GM18520 (cell line): ENCODE measurements around the gene NKX6-2.
"Not testable (repeated sequence)": the region's sequence is repeated elsewhere in the genome, so short reads cannot be mapped to it uniquely, and the experiment has no call there.

Source experiments
- ATAC-seq: cut with Tn5 transposase; IDR thresholded peaks from one replicate; pipeline ENCODE4 v1.9.1; 2021; ENCODE audit not compliant: unreplicated experiment

The NKX6-2 gene

DNA sequence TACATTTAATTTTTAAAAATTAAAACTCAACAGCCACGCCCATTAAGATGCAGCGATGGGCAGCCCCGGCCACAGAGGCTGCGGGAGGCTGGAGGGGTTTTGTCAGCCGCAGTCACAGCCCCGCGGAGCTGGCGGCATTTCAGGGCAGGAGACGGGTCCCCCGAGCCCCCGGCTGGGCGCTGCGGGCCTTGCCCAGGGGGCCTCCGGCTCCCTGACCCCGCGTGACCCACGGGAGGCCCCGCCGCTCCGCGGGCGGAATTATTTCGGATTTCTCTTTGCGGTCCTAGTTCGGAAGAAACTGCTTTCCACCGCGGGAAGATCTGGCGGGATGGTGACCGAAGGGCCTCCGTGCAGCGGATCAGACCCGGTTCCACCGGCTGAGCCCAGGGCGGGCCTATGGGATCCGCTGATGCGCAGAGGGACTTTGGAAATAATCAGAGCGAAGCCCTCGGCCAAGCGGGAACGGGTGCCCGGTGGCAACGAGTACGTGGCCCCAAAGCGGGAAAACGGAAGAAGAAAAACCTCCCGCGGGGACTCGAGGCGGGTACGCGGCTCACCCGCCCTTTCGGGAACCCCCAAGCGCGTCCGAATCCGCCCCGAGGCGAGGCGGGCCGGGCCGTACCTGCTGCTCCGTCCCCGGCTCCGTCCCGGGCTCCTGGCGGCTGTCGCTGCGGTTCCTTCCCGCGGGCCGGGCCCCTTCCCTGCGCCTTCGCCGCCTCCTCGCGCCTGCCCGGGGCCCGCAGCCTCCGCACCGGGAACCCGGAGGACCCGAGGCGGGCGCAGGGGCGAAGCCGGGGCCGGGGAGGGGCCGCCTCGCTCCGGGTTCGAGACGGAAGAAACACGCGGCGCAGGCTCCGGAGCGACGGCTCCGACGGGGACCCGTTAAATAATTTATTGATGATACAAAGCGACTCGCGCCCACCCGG lies 1.7 kb downstream of the NKX6-2 start:
- ATAC-seq = no peak

DNA sequence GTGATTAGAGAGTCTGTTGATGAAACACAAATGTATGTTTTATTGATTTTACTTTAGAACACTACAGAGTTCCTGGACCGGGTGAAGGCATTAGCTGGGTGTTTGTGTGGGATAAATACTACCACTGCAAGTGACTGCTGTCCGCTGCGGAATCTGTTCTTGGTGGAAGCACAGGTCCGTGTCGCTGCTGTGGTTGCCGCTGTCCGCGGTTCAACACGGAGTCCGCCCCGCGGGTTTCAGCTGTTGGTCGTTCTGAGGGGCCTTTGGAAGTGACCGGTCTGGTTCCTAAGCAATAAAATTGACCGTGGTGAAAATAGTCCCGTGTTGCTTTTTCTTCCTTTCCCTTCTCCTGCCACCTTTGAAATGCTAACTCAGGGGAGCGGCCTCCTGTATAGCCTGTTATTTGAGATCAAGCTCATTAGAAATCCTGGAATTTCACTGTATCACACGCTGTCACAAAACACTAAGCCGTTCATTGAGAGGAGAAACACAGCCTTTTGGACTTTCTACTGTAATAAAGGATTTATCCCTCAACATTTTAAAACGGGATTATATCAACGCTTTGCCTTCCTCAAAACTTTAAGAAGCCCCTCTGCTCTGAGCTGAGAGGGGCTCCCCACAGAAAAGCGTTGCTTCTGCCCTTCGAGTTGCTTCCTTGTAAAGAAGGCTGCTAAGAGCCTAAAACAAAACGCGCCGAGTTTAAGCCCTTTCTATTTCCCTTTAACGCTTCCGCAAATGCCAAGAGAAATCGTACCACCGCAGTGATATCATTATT lies 2.6 kb downstream of the NKX6-2 start:
- no peak for ATAC-seq

DNA sequence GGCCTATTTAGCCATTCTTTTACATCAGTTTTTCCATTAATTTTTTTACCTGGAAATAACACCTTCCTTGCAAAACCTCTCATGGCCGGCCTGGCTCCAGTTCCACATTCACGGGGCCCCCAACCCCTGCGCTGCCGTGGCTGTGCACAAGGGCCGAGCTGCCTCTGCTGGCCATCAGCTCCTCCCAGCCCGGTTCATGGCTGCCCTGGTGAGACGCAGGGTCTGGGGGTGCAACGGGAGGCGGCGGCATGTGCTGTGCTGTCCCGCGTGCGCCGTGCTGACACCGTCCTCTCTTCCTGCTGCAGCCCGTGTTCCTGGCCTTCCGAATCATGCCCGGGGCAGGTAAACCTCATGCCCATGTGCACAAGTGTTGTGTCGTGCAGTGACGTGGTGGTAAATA lies 4.4 kb downstream of the NKX6-2 start:
- no peak for ATAC-seq

DNA sequence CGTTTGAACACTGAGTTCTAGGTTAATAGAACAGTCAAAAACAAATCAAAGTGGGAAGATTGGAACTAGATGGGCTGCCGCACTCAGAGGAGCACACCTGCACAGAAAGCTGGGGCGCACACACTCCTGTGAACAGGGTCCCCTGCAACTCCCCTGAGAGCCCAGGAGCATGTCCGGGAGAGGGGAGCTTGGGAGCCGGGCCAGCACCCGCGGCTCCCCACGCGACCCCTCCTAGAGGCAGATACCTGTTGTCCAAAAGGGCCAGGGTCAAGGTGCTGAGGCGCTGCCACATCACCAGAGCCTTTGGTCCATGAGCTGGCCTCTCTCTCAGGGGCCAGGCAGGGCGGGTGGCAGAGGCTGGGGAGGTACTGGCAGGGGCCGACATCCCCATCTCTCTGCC lies 5.6 kb downstream of the NKX6-2 start:
- ATAC-seq = no peak

DNA sequence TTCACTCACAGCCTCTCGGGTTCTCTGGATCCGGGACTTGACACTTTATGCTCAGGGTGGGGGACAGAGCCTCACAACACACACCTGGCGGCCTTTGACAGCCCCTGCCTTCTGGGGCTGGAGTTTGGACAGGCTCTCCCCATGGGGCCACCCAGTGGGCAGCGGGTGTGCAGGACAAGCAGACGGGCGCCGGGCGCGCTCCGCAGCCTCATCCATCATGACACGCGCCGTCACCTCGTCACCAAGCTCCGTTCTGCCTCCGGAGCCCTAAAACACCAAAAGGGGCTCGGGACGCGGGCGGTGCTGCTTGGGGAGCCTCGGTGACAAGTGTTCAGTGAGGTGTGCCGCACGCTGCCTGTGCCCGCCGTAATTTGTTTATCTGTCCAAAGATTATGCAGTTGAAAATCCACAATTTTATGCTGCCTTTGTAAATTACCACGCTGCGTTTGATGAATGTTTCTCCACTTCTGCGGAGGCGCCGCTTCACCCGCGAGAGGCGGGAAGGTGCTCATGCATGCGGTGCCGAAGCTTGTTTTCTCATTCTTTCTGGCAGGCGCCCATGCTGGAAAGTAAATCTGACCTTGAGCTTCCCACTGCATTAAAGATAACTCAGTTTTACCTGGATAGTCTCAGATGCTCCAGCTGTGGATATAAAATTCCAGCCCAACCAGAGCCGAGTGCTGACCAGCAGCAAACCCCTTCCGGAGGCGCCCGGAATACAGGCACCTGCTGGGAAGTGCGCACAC lies 6.2 kb downstream of the NKX6-2 start:
- no peak for ATAC-seq

DNA sequence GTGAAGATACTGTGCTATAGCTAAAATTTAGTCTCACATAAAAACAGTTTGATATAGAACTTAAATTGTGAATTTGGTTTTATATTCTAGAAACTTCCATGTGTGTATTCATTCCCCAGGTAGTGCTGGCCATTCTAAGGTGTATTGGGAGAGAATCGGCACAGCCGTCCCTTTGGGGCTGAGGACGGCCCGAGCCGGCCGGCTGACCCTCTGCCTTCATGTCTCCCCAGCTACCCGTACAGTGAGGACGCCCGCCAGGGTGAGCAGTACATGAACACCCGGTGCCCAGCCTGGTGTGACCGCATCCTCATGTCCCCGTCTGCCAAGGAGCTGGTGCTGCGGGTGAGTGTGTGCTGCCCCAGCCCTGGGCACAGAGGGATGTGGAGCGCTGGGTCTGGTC lies 8.5 kb downstream of the NKX6-2 start:
- ATAC-seq = no peak

DNA sequence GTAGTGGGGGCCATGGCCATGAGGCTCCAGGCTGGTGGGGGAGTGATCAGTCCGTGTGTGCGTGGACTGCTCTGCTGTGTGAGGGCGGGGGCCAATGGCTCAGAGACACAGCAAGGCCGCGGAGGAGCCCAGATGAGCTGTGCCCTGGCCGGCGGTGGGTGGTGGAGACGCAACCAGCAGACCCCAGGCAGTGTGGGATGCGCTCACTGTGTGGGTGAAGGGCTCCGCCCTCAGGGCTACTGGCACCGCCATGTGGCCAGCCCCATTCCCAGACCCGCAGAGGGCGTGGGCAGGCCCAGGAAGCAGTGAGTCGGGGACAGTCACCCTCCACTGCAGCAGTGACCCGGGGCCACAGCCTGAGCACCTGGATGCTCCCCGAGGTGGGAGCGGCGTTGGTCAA lies 9.1 kb downstream of the NKX6-2 start:
- ATAC-seq = no peak

DNA sequence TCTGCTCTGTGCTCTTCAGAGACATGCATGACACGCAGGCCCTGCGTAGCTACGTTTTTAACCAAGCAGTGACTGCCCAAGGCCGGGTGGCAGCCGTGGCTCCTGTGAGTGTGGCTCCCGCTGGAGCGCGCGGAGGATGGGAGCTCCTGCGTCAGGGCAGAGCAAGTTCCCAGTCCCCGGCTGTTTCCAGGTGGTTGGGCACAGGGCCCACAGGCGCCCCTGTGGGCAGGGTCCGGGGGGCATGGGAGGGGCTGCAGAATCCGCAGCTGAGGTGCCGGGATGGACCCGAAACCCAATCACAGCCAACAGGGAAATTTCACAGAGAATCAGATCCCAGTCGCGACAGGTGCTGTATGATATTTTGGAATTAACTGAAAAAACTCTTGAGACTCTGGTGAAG lies 9.8 kb downstream of the NKX6-2 start:
- no peak for ATAC-seq

DNA sequence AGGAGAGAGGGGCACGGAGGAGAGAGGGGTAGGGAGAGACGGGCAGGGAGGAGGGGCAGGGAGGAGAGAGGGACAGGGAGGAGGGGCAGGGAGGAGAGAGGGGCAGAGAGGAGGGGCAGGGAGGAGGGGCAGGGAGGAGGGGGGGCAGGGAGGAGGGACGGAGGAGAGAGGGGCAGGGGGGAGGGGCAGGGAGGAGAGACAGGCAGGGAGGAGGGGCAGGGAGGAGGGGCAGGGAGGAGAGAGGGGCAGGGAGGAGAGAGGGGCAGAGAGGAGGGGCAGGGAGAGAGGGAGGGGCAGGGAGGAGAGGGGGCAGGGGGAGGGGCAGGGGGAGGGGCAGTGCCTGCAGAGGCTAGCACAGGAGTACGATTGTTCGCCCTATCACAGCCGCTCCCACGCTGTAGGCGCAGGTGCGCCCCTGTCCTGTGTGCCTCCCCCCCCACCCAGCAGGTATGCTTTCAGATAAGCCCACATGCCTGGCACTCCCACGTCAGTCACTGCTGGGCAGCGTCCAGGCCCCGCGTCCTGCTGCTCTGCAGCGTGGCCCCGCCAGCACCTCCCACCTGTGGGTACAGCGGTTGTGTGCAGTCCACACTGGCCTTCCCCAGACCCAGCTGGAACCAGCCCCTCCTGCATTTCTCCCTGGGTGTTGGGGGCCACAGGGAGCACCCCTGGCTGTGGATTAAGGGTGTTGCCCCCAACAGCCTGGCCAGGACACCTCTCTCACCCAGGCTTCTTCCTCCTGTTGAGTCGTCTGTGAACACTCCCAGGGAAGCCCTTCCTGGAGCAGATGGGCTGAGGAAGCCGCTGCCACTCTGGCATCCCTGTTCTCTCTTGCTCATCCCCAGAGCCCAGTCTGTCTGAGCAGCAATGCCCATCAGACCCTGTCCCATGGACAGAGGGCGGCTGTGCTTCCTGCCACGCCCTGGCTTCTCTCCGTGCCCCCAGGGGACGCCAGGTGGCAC lies 10.8 kb downstream of the NKX6-2 start:
- no peak for ATAC-seq

DNA sequence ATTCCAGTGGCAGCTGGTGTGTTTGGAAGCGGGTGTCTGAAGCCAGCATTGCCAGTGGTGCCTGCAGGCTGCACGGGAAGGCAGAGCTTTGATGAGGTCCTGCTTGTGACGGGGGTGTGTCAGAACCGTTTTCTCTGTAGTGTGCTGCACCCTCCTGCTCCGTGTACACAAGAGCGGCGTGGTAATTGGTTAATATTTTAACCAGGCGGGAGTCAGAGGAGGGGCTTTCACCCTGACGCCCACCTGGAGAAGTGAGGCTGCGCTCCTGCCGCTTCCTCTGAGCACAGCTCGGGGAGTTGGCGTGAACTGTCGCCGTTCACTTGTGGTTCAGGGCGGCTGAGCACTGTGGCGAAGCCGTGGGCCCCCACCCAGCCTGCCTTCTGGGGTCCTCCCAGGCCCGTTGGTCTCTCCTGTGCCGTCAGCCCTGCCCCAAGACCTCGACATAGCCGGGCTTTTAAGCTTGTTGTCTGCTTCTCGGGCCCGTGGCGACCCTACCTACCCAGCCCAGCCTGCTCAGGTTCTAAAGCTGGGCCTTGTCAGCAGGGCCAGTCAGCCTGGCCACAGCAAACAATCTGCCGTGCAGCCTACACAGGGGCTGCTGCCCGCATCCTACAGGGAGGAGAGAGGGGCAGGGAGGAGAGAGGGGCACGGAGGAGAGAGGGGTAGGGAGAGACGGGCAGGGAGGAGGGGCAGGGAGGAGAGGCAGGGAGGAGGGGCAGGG lies 11.6 kb downstream of the NKX6-2 start:
- ATAC-seq = no peak

DNA sequence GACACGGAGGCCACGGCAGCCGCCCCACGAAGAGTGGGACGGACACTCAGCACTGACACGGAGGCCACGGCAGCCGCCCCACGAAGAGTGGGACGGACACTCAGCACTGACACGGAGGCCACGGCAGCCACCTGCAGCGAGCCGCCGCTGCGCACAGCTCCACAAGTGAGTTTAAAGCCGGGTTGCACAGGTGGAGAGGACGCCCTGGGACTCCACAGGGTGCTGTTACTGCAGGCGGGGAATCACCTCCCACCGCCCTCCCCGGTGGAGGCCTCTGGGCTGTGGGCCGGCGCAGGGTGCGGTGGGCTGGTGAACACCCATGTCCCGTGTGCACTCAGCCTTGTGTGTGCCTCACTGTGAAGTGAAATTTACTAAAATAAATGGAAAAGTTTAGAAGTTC lies 13.1 kb downstream of the NKX6-2 start:
- ATAC-seq = not testable (repeated sequence)

DNA sequence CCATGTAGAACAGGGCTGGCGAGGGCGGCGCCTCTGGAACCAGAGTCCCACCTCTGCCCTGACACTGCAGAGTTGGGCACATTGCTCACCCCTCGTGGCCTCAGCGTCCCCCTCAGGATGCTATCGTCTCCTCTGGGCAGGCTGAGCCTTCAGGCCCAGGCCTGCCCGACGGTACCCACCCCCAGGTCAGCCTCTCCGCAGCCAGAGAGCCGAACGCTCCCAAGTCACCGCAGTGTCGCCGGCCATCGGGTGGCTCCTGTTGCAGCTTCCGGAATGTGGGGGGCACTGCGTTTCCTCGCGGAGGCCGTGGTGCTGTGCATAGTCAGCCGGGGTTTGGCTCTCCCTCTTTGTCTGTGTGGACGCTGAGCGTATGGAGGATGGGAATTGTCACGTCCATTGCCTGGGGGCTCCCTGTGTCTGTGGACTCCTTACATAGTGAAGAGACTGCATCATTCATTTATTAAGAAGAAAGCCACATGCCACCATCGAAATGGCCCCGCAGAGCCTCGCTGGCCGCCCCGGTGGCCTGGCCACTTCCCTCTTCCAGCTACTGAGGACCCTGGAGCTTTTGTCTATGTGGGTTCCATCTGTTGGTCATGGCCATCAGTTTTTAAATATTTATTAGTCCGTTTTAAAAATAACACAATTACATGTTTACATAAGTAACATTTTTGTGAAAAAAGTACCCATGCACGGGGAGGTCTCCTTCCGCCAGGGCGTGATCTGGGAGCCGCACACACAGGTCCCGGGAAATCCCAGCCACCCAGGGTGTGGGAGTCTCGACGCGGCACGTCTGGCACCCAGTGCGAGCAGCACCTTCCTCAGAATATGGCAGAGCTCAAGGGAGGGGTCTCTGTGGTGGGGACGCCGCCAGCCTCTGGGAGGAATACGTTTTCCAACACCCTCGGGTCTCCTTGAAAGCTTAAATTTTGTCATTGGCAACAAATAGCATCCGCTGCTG lies 15.6 kb downstream of the NKX6-2 start:
- ATAC-seq = no peak

DNA sequence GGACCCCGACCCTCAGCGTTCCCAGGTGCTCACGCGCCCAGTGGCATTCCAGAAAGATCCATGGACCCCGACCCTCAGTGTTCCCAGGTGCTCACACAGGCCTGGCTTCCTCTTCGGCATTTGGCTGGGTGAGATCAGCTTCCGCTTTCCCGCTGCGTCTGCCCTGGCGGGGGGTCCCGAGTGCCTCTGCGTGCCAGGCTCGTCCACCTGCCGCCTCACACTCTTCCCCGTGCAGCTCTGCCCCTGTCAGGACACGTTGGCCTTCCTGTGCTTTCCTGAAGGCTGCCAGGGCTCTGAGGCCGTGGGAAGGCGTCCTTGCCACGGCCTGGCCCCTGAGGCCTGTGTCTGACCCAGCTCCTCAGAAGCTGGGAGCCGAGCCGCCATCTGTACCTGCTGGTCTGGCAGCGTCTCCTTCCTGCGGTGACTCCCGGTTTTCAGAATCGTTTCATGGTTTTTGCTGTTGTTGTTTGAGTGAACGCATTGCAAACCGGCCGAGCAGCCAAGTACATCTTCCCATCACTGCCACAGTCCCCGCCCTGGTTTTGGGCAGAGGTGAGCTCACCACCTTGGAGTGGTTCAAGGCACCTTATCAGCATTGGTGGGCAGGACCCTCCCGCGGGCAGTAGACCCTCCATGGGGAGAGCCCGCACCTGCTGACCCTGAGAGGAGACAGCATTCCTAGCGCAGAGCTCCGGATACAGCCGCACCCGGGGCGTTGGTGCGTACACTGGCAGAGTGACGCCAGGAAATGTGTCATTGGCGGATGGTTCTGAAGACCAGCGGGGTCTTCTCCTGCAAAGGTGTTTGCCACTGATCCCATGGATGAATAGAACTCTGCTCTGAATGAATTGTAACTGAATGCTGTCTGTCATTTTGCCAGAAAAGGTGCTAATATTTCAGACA lies 17.4 kb downstream of the NKX6-2 start:
- no peak for ATAC-seq

DNA sequence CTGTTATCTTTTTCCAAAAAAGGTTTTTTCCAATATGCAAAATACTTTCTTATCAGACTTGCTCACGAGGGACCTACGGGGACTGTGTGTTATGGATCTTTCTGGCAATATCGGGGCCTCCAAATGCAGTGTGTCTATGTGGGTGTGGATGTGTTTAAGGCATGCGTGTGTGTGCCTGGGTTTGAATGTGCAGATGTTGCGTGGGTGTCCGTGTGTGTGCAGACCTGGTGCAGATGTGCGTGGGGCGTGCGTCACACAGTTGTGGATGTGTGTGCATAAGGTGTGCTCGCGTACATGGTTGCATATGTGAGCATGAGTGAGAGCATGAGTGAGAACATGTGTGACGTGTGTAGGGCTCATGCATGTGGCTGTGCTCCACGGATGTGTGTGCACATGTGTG lies 19.7 kb downstream of the NKX6-2 start:
- ATAC-seq = no peak

DNA sequence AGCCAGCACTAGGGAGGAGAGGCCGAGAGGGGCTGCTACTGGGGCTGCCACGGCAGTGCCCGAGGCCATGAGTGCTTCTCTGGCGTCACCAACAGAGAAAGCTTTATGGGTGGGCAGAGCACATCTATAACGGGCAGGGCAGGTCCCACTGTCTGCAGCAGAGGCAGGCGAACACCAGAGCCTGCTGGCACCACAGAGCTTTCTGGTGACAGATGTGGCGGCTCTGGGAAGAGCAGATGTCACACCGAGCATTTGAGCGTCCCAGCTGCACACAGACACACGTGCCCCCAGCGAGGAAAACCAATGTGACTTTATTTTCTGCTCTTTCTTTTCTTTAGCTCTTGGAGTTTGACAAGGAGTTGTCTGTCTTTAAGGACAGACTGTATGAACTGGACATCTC lies 20.5 kb downstream of the NKX6-2 start:
- no peak for ATAC-seq

DNA sequence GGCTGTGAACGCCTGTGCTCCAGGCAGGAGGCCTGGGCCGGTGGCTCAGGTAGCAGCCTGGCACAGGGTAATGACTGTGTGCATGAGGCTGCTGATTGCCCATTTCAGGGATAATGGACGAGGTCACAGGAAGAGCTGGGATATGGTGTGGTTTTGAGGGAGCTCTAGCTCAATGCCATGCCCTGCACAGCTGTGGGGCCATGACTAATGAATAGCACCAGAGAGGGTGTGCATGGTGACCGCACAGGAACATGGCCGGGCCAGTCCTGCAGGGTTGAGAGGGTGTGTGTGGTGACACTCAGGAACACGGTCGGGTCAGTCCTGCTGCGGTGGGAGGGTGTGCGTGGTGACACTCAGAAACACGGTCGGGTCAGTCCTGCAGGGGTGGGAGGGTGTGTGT lies 21.8 kb downstream of the NKX6-2 start:
- ATAC-seq = no peak

DNA sequence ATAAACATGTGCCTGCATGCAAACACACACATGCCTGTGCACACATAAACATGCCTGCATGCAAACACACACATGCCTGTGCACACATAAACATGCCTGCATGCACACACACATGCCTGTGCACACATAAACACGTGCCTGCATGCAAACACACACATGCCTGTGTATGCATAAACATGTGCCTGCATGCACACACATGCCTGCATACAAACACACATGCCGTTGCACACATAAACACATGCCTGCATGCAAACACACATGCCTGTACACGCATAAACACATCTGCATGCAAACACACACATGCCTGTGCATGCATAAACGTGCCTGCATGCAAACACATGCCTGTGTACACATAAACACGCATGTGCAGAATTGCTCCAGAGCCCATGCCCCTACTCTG lies 22.4 kb downstream of the NKX6-2 start:
- ATAC-seq = no peak

DNA sequence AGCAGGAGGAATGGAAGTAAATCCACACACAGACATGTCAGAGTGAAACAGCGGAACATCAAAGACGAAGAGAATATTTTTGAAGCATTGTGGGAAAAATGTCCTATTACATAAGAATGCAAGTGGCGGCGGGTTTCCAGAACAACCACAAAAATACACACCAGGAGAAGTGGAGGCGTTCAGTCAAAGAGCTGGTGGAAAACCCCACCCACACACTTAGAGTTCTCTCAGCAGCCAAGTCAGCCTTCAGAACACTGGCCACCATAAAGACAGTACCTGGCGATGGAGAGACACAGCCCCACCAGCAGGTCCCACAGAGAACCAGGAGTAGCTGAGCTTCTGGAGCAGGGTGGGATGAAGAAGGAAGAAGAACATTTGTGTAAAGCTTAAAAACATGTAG lies 23.7 kb downstream of the NKX6-2 start:
- no peak for ATAC-seq
